NCI-H2227 (cell line): ENCODE measurements around the gene REG4.
"Not testable (repeated sequence)": the region's sequence is repeated elsewhere in the genome, so short reads cannot be mapped to it uniquely, and the experiment has no call there.

Experiments
- DNase-seq: peaks from one replicate; lab custom pipeline; 2025; ENCODE audit not compliant: unreplicated experiment; lab: John Stamatoyannopoulos, UW

REG4 gene

DNA sequence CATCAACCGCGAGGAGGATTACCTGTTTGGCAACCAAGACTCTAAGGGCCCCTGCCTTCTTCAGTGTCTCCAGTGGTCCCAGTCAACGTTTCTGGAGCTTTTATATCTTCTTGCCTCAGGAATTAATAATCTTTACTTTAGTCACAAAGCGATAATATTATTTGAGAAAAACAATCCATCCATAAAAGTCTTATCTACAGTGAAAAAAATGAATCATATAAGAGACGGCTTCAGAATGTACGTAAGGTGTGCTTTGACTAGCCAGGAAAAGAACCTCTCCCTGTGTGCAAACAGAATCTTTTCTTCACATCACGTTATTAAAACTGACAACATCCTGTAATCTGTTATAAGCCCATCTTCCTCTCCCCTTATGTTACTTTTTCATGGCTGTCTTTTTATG is at the start of gene REG4:
Gene REG4, minus strand, starts transcription at position 74 of the 400 bp plus-strand sequence. CDS start 2,691 bp downstream, outside the sequence.
- DNase-seq = no peak

DNA sequence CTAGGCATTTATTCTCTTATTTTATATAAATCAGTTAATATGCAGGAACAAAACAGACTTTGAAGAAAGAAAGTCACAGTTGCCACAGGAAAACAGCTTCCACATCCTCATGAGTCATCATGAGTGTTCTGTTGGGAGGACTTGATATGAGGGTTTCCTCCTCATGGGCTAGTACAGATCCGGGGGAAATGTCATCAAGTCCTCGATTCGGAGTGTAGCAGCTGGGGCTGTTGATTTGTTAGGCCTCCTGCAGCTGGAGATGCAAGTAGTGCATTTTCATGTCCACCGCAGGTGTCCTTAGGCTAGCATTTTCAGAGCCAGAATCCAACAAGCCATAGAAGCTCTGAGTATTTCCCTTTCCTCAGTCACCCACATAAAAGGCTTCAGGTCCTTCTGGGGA is 48.4 kb upstream of the REG4 start:
- DNase-seq = no peak

- not testable (repeated sequence) for DNase-seq
Observed at GRCh38 chr1:119858556-119859214, 47.4 kb upstream of the REG4 start.

- no peak for DNase-seq
Observed at GRCh38 chr1:119858126-119858525, 46.9 kb upstream of the REG4 start.

DNA sequence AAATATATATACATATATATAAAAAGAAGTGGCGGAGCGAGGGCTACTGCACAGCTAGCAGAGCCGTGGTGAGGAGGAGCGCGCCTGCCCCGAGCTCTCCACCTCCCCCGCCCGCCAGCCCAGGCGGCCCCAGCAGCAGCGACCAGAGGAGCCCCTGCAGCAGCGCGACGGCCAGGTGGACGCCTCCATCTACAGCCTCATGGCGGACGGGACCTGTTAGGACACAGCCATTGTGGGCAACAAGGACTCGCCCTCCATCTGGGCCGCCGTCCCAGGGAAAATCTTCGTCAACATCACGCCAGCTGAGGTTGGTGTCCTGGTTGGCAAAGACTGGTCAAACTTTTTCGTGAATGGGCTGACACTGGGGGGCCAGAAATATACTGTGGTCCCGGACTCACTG is 41.9 kb upstream of the REG4 start:
- no peak for DNase-seq

GRCh38 chr1:119844206-119844605 is 32.9 kb upstream of the REG4 start:
- DNase-seq = not testable (repeated sequence)

DNA sequence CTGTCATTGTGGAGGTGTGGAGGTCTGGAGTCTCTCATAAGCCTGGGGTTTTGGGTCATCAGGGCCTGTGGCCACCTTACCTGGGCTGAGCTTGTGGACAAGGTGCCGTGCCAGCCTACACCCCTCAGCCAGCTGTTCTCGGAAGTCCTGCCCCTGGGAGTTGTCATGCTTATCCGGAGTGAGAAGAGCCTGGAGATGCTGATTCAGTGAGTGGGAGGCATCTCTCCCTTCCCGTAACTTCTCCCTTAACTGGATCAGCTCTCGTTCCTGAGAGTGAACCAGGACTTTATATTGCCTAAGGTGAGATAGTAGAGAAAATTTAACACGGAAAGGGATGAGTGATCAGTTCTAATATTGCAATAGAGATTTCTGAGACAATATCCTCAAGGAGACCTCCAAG is 30.0 kb upstream of the REG4 start:
- DNase-seq = no peak

DNA sequence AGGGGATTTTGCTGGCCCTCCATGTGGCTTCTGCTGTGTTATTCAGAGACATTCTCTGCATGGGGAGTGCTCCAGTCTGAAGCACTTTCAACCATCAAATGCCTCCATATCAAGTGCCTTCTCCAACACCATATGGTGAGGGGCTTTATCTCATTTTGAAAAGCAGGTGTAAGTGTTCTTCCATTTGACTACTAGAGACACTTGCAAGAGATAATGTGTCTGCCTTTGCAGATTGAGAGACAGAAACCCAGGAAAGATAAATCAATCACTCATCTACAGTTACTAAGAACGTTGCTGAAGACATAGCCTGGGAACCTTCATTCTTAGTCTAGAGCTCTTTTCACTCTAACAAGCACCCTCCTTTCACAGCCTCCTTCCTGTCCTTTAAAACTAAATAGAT is 29.5 kb upstream of the REG4 start:
- DNase-seq = no peak

DNA sequence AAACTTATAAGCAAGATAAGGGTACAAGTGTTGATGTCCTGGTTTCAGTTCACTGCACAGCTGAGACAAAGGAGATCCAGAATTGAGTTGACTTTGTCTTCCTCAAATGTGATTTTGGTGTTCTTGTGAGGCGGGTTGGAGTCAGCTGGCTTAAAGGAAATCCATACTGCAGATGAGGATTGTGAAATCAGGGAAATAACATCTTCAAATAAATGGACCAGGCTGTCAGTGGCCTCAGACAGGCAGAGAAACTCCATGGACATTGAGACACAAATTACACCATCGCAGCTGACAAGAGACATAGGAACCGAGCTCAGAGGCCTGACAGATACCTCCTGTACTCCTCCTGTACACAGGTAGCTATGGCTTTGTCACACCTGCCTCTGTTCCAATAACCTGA is 27.0 kb upstream of the REG4 start:
- DNase-seq = no peak

DNA sequence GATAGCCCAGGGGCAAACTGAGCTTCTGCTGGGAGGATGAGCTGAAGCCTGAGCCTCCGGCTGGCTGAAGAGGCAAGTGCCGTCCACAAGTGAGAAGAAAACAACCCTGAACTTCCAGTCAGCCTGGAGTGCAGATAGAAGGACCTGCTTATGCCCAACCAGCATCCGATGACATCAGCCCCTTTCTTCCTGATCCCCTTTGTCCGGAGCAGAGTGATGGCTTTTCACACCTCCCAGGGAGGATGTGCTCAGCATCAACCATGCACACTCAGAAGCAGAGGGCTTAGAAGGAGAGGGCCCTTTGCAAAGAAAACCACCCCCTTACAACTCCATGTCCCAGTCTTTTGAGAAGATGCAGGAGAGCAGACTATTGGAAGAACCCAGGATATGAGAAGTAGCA is 23.7 kb upstream of the REG4 start:
- DNase-seq = no peak

DNA sequence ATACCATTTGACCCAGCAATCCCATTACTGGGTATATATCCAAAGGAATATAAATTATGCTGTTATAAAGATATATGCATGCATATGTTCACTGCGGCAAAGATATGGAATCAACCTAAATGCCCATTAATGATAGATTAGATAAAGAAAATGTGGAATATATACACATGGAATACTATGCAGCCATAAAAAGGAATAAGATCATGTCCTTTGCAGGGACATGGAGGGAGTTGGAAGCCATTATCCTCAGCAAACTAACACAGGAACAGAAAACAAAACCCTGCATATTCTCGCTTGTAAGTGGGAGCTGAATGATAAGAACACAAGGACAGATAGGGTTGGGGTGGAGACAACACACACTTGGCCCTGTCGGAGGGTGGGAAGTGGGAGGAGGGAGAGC is 19.8 kb upstream of the REG4 start:
- DNase-seq = no peak

GRCh38 chr1:119829625-119830024 is 18.4 kb upstream of the REG4 start:
- no peak for DNase-seq

DNA sequence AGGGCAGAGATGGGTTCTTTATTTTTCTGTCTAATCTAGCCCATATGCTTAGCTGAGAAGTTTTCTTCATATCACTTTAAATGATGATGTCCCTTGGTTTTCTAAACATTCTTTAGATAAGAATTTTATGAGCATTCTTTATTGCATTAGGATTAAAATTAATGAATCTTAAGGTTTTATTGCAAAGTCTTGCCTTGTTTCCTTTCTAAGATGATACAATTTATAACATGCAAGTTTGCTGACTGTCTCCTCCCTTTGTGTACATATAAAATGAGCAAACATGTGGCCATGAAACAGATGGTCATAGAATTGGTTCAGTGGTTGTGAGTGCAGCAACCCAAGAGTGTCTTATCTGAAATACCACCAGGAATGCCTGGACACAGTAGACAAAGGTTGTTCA is 17.7 kb upstream of the REG4 start:
- not testable (repeated sequence) for DNase-seq

DNA sequence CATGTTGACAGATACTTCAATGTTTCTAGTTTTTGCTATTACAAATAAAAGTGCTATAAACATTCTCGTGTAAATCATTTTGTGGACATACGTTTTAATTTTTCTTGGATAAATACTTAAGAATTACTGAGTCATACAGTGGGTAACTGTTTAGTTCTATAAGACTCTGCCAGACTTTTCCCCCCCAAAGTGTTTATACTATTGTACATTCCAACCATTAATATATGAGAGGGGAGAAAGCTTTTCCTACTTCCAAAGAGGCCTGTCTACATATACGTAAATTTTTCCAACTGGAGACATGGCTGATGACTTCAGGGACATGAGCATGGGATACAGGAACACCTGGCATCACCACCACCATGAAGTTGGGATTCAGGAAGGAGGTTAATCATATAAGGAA is 17.0 kb upstream of the REG4 start:
- no peak for DNase-seq

GRCh38 chr1:119827010-119827409 is 15.8 kb upstream of the REG4 start:
- no peak for DNase-seq

DNA sequence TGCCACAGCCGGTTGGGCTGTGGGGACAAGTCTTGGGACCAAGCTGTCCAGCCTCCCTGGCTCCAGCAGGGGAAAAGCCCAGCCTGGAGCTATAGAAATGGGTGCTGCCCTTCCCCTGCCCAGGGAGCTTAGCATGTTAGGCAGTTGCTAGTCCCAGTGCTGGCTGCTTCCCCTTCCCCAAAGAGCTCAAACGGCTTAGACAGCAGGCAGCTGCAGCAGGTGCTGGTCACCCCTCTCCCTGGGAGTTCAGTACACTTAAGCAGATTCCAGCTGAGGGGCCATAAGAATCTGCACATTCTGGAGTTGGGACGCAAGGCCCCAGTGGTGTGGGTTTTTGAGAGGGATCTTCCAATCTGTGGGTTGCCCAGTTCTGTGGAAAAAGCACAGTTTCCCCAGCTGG is 11.1 kb upstream of the REG4 start:
- no peak for DNase-seq

DNA sequence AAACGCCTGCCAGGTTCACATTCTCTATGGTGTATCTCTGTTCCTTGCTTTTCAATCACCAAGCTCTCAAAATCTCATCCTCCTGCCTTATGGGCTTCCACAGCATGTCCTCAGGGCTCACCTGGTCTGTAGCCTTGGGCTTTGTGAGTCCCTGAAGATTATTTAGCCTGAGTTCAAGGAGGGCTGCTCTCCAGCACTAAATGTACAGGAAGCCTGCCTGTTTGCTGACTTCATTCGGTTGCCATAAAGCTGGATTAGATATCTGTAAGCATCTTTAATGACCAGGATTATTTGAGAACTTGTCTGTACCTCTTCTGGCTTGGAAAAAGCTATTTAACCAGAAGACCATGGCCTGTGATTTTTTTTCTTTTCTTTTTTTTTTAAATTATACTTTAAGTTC is 6.9 kb upstream of the REG4 start:
- DNase-seq = no peak

GRCh38 chr1:119816407-119816806 is 5.1 kb upstream of the REG4 start:
- no peak for DNase-seq

DNA sequence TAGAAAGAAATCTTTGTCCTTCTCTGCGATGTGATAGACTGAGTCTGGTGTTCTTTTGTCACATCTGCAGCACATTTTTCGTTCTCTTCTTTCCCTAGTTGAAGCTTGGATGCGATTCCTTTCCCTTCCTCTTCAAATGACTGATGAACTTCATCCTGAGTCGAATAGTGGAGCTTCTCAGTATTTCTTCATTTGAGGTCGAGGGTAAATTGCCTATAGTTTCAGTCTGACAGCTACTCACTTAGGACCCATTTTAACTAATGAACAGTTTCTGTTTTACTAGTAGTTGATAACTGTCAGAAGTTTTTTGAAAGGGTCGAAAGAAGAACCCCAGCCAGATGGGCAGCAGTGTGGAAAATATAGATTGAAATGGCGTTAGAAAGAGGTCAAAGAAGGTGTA is 4.7 kb upstream of the REG4 start:
- no peak for DNase-seq

DNA sequence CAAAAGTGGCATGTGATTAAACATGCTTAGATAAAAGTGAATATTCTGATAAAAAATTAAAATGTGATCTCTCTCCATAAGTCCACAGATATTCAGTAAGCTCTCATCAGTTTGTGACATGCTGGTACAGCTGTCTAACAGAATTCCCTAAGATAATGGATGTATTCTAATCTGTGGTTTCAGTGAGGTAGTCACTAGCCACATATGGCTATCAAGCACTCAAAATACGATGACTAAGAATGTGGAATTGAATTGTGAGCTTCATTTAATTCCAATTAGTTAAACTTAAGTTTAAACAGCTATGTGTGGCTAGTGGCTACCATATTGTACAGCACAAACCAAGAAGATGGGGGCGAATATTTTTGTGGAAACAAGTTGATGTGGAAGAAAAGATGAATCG is 4.1 kb upstream of the REG4 start:
- DNase-seq = no peak

DNA sequence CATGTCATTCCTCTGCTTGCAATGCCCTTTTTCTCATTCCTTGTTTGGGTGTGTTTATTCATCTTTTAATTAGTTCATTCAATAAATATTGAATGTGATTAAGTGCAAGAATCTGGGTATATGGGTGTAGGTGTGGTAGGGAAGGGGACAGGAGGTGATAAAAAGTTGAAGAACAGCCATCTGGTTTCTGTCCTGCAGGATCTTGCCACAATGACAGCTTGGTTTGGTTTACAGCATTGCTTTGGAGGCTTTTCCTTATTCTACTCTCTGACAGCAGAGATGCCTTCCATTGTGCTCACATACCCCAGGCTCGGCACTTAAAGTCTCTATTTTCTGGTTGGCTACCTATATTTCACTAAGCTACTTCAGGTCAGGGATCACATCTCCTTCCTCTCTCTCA is 3.0 kb upstream of the REG4 start:
- DNase-seq = no peak

- no peak for DNase-seq
Observed at GRCh38 chr1:119811985-119812557, 811 bp upstream of the REG4 start.

GRCh38 chr1:119808972-119809550 is 2.2 kb downstream of the REG4 start:
- DNase-seq = peak; percentile 74
